Mesothelial cell of epicardium (in vitro differentiated cells): ENCODE results near the gene ZFP91. TPM values are rescaled to one million over a fixed set of nuclear protein-coding genes. Genes with fewer than 3 reads are reported as not detected.

Source experiments
- DNase-seq, 2 experiments: peaks; one replicate each; pipeline ENCODE4 v3.0.0; 2021; ENCODE audit warnings: low spot score in 2 of 2; ENCODE audit not compliant: unreplicated experiment in 2 of 2
- H3K27ac Mint-ChIP-seq: 2 replicates; pipeline ENCODE4 v1.8.0; 2021; ENCODE audit warnings: mixed read lengths
- H3K27me3 Mint-ChIP-seq: 2 replicates; pipeline ENCODE4 v1.8.0; 2021; ENCODE audit warnings: low read depth, mixed read lengths
- H3K36me3 Mint-ChIP-seq: 2 replicates; pipeline ENCODE4 v1.8.0; 2021; ENCODE audit warnings: mixed read lengths
- H3K4me1 Mint-ChIP-seq: 2 replicates; pipeline ENCODE4 v1.8.0; 2021; ENCODE audit warnings: mixed read lengths
- H3K4me3 Mint-ChIP-seq: 2 replicates; pipeline ENCODE4 v1.8.0; 2021; ENCODE audit warnings: mild to moderate bottlenecking, moderate library complexity, mixed read lengths
- H3K9me3 Mint-ChIP-seq: 2 replicates; pipeline ENCODE4 v1.8.0; 2021; ENCODE audit warnings: mixed read lengths
- CTCF ChIP-seq: fragments of 200-600 bp; sonication (generic); IDR thresholded peaks from one replicate; pipeline ENCODE4 v1.5.0; 2021; ENCODE audit warnings: antibody characterized with exemption; ENCODE audit not compliant: unreplicated experiment
- total RNA-seq: library from RNA; stranded (reverse); gene quantifications from 3 replicates; pipeline ENCODE4 v1.2.1, GENCODE V29; 2021

ZFP91 gene
- total RNA-seq, 1 donor from 2014 or later, result 39.7 TPM

- DNase-seq, result peak; percentile 88 to 96
- Mint-ChIP-seq H3K36me3 (no peaks in the 10 kb centered on the region), H3K4me1 (peaks cover 40% of the 10 kb centered on the region), H3K27ac (peak overlapping the region; percentile 100), H3K9me3 (no peaks in the 10 kb centered on the region), H3K27me3 (no peaks in the 10 kb centered on the region), H3K4me3 (peak overlapping the region; percentile 97)
- no peak for TF ChIP-seq CTCF
Measured at GRCh38 chr11:58578136-58578634, 678 bp upstream of the ZFP91 start.

- peak; percentile 78 to 93 for DNase-seq
- Mint-ChIP-seq H3K27me3 (no peaks in the 10 kb centered on the region), H3K27ac (peak overlapping the region; percentile 100), H3K36me3 (no peaks in the 10 kb centered on the region), H3K9me3 (no peaks in the 10 kb centered on the region), H3K4me1 (peaks cover 39% of the 10 kb centered on the region), H3K4me3 (peak overlapping the region; percentile 97)
- TF ChIP-seq CTCF, result peak; percentile 70
Measured at GRCh38 chr11:58579192-58580129, 598 bp downstream of the ZFP91 start.

- H3K9me3 Mint-ChIP-seq, result no peaks in the 10 kb centered on the region
- H3K27me3 Mint-ChIP-seq, result no peaks in the 10 kb centered on the region
- H3K4me3 Mint-ChIP-seq, result peak overlapping the region; percentile 97
- no peak for DNase-seq
- peaks cover 39% of the 10 kb centered on the region for H3K4me1 Mint-ChIP-seq
- no peaks in the 10 kb centered on the region for H3K36me3 Mint-ChIP-seq
- TF ChIP-seq CTCF, result no peak
- H3K27ac Mint-ChIP-seq, result peak overlapping the region; percentile 99
Measured at GRCh38 chr11:58580311-58580710, 1.4 kb downstream of the ZFP91 start.

GRCh38 chr11:58582437-58582836 is 3.6 kb downstream of the ZFP91 start:
- Mint-ChIP-seq H3K9me3 (no peaks in the 10 kb centered on the region), H3K4me1 (peaks cover 28% of the 10 kb centered on the region)

GRCh38 chr11:58586998-58587397 is 8.1 kb downstream of the ZFP91 start:
- TF ChIP-seq CTCF, result no peak
- H3K4me1 Mint-ChIP-seq, result peaks cover 11% of the 10 kb centered on the region
- H3K27me3 Mint-ChIP-seq, result no peaks in the 10 kb centered on the region
- no peak for DNase-seq
- H3K27ac Mint-ChIP-seq, result no peak overlapping the region
- no peak overlapping the region for H3K4me3 Mint-ChIP-seq
- H3K9me3 Mint-ChIP-seq, result no peaks in the 10 kb centered on the region
- H3K36me3 Mint-ChIP-seq, result peaks cover 2% of the 10 kb centered on the region

More at GRCh38 chr11:58582437-58582836, 3.6 kb downstream of the ZFP91 start:
- Mint-ChIP-seq H3K36me3 (no peaks in the 10 kb centered on the region), H3K27ac (no peak overlapping the region), H3K4me3 (no peak overlapping the region), H3K27me3 (no peaks in the 10 kb centered on the region)
- no peak for DNase-seq
- no peak for TF ChIP-seq CTCF
